Activated T-helper 1 cell treated with Interleukin-2 at 50 U/mL for 16 hours (primary cell): ENCODE results near the gene CHAMP1.
"Not testable (repeated sequence)": the region's sequence is repeated elsewhere in the genome, so short reads cannot be mapped to it uniquely, and the experiment has no call there.

Source experiments
- DNase-seq: peaks from one replicate; pipeline ENCODE4 v3.0.0-alpha.2; 2020; ENCODE audit warnings: low read depth

Gene CHAMP1

DNA sequence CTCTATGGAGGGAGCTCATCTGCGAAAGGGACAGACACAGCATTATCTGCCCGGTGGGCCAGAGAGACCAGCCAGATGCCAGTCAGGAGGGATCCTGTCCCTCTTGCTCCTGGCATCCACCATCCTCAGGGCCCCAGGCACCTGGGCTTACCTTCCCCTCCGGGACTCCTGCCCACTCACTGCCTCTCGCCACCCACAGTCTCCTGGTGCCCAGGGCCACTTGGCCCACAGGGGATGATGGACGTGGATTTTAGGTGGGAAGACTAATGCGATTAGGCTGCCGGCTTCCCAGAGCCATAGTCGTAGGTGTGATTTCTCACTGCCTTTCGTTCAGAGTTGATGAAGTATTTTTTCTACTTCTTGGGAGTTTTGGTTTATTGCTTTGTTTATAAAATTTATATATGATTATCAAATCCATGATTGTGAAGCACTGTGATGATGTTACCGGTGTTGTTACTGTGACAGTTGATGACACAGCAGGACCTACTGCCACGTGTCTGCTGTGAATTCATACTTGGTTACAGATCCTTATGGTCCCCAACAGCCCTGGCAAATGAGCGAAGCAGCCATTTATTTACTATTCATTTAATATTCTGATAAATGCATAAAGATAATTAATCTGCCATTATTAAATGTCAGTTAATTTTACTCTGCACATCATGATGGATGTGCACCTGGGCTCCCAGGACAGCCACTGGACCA is 14.5 kb upstream of the CHAMP1 start:
- no peak for DNase-seq

DNA sequence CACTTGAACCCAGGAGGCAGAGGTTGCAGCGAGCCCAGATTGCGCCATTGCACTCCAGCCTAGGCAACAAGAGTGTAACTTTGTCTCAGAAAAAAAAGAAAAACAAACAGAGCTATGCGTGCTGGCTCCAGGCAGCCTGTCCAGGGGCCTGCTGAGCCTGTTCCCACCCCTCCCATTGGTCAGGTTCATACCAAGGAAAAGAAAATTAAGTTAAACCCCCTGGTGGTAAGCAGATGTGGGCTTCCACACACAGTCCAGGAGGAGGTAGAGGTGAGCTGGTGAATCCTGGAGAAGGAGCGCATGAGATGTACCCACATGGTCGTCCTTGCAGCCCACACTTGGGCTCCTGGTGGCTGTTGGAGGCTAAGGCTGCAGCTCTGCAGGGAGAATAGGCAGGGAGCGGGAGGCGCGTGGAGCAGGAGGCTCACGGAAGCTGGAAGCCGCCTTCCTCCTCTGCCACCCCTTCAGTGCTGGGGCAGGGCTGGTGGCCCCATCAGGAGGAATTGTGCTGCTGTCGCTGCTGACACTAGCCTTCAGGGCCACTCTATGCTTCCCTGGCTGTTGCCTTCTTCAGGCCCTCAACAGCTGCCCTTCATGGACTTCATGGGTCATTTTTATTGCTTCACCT is 10.5 kb upstream of the CHAMP1 start:
- no peak for DNase-seq

DNA sequence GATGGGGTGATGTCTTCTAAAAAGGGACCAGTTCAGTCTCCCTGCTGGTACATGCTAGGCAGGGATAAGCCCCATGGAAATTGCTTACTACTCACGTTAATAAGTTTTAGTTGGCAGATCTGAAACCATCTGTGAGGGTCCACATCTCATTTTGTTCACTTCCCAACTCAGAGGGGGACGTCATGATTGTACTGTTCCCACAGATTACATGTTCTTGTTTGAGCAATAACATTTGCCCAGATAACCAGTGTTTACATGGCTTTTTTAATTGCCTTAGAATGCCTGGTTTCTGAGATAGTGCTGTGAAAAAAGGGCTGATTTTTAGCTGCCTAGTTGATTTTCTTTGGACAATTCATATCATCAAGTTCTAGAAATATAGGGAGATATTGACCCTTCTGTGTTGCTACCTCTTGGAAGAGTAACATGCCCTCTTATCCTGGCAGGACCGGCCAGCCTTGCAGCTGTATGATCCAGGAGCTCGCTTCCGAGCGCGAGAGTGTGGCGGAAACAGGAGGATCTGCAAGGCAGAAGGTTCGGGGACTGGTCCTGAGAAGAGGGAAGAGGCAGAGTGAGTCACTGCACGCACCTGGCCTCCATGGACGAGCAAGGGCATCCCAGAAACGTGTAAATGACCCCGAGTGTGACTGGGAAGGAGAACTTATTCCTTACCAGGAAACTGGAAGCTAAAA is 9.8 kb upstream of the CHAMP1 start:
- no peak for DNase-seq

DNA sequence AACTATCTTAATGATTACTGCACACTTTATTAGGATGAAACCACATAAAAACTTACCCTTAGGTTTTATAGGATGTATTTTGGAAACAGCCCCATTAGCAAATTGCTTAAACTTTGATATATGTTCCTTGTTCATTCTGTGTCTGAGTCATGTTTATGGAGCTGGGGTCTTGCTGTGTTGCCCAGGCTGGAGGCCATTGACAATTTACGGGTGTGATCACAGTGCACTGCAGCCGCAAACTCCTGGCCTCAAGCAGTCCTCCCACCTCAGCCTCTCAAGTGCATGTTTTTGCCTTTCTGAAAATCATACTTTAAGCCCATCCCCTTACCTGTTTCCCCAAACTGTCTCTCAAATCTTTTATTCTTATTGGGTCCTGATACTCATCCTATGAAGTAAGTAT is 5.2 kb upstream of the CHAMP1 start:
- no peak for DNase-seq

DNA sequence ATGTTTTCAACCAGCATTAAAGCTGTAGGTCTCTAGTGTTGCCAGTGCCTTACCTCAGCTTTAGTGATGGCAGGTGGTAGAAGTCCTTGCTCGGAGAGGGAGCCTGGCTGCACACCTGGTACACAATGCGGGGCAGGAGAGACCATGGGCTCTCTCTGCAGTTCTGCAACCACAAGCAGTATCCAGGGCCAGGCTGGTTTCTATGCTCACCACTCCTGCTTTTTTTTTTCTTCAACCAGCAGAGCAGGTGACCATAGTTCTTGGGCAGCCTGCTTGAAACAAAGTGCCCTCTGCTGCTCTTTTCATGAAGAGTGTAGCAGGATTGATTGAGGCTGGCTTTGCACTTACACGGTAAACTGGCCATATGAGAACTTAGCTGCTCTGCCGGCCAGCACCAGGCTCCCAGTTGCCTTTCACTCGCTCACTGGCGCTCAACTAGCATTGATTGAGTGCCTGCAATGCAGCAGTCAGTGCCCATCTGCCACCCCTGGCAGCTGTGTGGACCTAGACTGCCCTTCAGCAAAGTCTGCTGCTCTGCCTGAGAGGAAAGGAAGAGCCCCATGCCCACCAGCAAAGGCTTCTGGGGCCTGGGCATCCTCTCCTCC is 4.4 kb upstream of the CHAMP1 start:
- no peak for DNase-seq

DNA sequence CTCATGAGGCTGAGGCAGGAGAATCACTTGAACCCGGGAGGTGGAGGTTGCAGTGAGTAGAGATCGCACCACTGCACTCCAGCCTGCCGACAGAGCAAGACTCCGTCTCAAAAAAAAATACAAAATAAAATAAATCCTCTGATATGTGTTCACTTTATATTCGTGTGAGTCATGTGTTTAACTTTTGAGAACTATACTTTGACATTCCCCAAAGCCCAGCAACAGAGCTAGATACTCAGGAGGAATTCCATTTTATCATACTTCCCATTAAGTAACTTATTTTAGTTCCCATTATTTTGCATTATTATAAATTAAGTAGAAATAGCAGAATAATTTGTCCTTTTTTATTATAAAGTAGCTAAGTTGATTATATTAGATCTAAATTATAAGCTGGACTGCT is 3.3 kb upstream of the CHAMP1 start:
- no peak for DNase-seq

DNA sequence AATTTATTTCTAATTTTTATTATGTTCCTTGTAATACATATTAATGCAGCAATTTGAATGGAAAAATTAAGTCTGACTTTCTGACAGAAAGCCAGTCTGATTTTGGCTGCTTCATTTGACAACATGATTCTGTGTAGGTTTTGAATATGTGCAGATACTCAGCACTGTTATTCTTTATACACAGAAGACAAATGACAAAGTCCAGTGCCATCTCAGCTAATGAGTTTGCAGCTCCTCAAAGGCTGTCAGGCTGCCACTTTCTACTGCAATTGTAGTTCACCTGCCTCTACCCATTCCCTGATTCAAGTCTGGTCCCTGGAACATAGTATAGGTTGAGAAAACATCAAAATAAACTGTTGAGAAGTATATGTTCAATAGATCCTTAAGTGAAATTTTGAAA is 2.9 kb upstream of the CHAMP1 start:
- DNase-seq = no peak

DNA sequence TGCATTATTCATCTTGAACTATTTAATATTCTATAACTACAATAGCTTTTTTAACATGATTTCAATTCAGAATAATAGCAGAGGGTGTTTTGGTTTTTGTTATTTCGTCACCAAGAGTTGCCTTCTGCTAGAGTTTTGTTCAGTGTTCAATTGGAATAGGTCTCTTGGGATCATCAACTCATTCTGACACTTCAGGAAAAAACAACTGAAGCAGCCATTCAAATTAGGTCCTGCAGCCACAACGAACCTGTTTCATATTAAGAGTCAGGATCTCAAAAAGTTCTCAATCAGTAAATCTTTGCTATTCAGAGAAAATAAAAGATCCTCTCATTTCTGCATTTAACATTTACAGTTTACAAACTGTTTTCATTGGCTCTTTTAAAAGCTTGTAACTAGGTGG is 2.4 kb upstream of the CHAMP1 start:
- no peak for DNase-seq

DNA sequence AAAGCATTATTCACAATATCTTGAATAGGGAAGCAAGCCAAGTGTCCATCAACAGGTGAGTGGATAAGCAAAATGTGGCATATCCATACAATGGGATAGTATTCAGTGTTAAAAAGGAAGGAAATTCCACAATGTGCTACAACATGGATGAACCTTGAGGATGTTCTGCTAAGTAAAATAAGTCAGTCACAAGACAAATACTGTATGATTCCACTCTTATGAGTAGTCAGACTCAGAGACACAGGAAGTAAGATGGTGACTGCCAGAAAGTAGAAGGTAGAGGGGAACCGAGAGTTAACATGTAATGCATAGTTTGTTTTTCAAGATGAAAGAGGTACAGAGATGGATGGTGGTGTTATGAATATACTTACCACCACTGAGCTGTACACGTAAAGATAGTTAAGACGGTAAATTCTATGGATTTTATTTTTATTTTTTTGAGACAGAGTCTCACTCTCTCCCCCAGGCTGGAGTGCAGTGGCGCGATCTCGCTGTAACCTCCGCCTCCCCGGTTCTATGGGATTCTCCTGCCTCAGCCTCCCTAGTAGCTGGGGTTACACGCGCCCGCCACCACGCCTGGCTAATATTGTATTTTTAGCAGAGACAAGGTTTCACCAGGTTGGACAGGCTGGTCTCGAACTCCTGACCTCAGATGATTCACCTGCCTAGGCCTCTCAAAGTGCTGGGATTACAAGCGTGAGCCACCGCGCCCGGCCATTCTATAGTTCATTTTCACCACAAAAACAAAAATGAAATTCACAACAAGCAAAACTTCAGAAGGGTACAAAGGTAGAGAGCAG is 1.0 kb upstream of the CHAMP1 start:
- DNase-seq = no peak

DNA sequence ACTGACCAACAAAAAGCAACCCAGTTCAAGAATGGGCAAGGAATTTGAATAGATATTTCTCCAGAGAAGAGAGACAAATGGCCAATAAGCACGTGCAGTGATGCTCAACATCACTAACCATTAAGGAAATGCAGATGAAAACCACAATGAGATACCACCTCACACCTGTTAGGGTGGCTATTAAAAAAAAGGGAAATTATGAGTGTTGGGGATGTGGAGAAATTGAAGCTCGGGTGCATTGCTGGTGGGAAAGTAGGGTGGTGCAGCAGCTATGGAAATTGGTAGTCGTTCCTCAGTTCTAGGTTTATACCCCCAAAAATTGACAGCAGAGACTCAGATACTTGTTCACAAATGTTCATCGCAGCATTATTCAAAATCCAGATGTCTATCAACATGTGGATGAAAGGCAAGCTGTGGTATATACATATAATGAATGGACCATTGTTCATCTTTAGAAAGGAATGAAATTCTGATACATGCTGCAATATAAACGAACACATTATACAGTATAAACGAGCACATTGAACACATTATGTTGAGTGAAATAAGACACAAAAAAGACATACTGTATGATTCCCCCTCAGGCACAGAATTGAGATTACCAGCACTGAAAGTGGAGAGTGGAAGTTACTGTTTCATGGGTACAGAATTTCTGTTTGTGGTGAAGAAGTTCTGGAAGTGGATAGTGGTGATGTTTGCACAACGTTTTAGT is 927 bp downstream of the CHAMP1 start:
- no peak for DNase-seq

DNA sequence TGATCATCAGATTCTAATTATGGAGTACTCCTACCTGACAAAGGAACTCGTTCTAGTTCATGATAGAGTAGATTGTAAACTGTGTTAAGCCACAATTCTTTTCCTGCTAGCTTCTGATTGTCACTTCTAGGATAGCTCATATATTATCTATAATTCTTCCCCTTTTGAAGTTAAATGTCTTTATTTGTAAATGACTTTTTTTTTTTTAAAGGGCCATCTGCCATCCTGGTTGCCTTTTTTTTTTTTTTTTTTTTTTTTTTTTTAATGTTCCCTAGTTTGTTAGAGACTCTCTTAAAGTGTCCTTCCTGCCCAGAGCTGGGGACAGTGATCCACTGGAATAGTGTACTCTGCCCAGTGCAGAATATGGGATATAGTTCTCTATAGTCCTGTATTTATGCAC is 4.3 kb downstream of the CHAMP1 start:
- no peak for DNase-seq

DNA sequence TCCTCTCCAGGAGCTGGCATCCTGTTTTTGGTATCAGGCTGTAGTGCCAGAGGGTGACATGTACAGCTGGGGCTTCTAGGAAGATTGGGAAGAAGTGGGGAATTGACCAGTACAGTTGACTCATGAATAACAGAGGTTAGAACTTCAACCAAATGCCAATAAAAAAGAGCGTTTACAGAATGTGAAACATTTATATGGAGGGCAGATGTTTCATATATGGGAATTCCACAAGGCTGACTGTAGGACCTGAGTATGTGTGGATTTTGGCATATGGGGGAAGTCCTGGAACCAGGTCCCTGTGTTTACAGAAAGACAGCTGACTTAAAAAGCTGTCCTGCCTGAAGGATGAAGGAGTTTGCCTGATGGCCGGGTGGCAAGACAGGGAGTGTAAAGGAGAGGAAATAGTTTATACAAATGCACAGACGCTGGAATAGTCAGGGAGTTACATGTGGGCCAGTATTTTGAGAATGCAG is 5.2 kb downstream of the CHAMP1 start:
- no peak for DNase-seq

DNA sequence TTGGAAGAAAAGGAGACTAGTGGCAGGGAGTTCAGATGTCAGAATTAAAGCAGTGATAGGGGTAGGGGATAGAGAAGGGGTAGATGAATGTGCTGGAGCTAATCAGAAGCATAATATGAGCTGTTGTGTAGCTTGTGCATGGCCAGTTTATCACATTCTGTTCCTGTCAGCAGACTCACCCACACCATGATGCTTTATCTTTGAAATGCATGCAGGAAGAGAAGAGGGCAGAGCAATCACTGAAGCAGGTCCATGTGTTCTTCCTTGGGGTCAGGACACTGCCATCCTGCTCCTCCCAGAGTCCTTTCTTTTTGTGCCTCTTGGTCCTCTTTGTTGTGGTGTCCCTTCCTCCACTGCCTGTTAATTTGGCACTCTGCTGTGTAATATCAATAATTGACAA is 5.8 kb downstream of the CHAMP1 start:
- no peak for DNase-seq

DNA sequence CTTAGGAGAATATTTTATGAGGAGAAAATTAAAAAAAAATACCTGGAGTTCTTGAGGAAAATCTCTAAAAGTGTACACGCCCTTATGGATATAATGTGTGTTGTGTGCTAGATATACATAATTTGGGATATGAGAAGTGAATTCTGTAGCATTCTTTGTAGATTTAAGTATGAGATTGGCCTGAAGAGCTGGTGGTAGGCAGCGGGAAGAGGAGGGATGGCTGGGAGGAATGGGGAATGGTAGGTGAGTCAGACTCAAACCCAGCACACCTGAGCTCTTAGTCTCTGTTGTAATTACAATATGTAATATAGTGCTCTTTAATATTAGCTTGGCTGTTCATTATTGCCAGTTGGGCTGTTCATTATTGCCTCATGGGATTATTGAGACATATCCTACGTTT is 7.0 kb downstream of the CHAMP1 start:
- DNase-seq = no peak

DNA sequence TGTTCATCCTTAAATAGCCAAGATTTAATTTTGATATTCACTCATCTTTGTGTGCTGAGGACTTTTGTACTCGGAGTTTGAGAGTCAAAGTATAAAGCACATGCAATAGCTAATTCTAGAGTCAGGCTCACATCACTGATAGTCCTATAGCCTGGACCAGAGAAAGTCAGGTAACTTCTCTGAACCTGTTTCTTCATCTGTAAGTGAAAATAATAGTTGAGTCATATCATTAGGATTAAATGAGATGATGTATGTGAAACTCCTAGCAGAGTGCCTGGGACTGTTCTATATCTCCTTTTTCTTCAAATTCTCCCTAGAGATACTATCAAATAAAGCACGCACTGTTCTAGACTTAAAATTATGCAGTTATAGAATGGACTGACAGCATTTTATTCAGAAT is 9.0 kb downstream of the CHAMP1 start:
- no peak for DNase-seq

DNA sequence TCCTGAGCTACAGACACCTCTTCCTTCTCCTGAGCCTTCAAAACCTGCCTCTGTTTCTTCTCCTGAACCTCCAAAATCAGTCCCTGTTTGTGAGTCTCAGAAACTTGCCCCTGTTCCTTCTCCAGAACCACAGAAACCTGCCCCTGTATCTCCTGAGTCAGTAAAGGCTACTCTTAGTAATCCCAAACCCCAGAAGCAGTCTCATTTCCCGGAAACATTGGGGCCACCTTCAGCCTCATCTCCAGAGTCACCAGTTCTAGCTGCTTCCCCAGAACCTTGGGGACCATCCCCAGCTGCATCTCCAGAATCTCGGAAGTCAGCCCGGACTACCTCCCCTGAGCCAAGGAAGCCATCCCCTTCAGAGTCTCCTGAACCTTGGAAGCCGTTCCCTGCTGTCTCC is 10.0 kb downstream of the CHAMP1 start:
- no peak for DNase-seq

DNA sequence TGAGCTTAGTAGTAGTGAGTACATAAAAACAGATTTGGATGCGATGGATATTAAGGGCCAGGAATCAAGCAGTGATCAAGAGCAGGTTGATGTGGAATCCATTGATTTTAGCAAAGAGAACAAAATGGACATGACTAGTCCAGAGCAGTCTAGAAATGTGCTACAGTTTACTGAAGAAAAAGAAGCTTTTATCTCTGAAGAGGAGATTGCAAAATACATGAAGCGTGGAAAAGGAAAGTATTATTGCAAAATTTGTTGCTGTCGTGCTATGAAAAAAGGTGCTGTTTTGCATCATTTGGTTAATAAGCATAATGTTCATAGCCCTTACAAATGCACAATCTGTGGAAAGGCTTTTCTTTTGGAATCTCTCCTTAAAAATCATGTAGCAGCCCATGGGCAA is 11.4 kb downstream of the CHAMP1 start:
- no peak for DNase-seq

DNA sequence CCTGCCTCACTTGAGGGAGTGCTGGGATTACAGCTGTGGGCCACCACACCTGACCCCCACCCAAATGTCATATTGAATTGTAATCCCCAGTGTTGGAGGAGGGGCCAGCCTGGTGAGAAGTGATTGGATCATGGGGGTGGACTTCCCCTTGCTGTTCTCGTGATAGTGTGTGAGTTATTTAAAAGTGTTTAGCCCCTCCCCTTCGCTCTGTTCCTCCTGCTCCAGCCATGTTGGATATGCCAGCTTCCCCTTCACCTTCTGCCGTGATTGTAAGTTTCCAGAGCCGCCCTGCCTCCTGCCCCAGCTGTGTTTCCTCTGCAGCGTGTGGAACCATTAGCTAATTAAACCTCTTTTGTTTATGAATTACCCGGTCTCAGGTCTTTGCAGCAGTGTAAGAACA is 13.7 kb downstream of the CHAMP1 start:
- no peak for DNase-seq

DNA sequence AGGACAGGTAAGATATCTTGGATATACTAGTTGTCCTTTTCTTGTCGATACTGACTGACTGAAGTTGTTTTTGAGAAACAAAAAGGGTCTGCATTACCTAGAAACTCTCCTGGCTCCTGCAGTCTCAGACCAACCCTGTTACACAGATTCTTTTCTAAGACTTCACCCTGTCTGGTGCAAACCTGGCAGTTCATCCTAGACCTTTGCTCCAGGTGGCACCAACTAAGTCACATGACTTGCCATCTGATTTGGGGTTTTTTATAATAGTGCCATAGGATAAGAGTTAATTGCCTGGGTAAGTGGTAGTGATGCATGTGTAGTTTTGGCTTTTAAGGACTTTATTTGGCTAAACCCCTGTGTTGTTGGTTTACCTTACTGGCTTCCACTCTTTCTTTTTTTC is 14.3 kb downstream of the CHAMP1 start:
- DNase-seq = no peak

DNA sequence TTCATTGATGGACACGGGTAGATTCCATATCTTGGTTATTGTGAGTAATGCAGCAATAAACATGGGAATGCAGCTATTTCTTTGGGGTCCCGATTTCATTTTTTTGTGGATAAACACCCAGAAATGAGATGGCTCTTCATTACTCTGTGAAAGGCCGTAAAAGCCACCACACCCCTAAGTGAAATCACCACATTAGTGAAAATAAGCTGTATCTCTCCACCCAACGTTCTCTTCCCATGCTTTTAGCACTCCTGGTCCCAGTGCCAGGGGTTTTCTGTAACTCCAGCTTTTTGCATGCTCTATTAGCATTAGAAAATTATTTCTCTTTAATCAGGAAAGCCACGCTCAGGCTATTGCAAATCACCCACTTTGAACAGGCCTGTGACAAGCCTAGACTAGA is 15.8 kb downstream of the CHAMP1 start:
- no peak for DNase-seq

DNA sequence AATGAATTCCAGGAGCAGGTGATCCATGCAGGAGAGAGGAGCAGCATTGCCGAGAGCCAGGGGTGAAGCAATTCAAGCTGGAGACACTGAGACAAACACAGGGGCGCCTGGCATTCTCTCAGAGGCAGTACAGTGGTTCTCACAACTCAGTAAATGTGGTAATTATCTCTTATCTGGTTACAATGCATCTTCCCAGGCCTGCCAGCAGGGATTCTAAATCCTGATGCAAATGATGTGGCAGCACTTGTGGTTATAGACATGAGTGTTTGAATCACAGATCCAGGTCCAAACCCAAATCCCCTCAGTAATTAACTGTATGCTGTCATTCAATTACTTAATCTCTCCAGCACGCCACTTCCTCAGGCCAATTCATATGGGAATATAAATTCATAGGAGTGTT is 19.6 kb downstream of the CHAMP1 start:
- DNase-seq = not testable (repeated sequence)
